ENCODE results near the gene CHTOP. TPM values are rescaled to one million over a fixed set of nuclear protein-coding genes. Genes with fewer than 3 reads are reported as not detected.
"Not testable (repeated sequence)": the region's sequence is repeated elsewhere in the genome, so short reads cannot be mapped to it uniquely, and the experiment has no call there.

Gene CHTOP
- total and polyA plus RNA-seq, 2 of the 13 experiments (the other 11 are each of a cell fraction or from before 2014, with no cell fraction given) = 38.0 to 51.9 TPM

DNA sequence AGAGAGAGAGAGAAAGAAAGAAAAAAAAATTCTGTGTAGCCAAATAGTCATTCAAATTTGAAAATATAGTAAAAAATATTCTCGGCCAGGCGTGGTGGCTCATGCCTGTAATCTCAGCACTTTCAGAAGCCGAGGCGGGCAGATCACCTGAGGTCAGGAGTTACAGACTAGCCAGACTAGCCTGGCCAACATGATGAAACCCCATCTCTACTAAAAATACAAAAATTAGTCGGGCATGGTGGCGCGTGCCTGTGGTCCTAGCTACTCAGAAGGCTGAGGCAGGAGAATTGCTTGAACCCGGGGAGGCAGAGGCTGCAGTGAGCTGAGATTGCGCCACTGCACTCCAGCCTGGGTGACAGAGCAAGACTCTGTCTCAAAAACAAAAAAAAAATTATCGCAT is 45.8 kb upstream of the CHTOP start:
- H3K4me1 ChIP-seq (ENCODE audit: insufficient read depth, low read length); H3K4me2 ChIP-seq (ENCODE audit: low read depth, low read length); CTCF ChIA-PET (ENCODE audit: low intra/inter-chr PET ratio, low total read pairs); H3K9ac ChIP-seq (ENCODE audit: insufficient read depth, low read depth, low read length); BruUV-seq (replicated peaks); DNase-seq (ENCODE audit: low spot score); H3K4me3 ChIP-seq (replicated peaks in 1 of 3; ENCODE audit: insufficient read depth in 1 of 3, low read depth in 2 of 3, low read length in 3 of 3); ATAC-seq; FAIRE-seq; H3K27me3 ChIP-seq (ENCODE audit: control insufficient read depth in 1 of 2, insufficient read depth in 2 of 2, low read length in 2 of 2); H3K9me3 ChIP-seq (ENCODE audit: low read length); H4K20me1 ChIP-seq (ENCODE audit: insufficient read depth, low read length); H3K79me2 ChIP-seq (ENCODE audit: insufficient read depth, low read length); in situ Hi-C loops (cut with HindIII; ENCODE audit: extremely low pct_ligation_motif_present, low pct_unique_long_range_greater_than_20kb); H3K27ac ChIP-seq (ENCODE audit: extremely low read length, insufficient read depth, low read length); H3K36me3 ChIP-seq (replicated peaks in 1 of 2; ENCODE audit: control insufficient read depth in 1 of 2, insufficient read depth in 2 of 2, low read length in 2 of 2); intact Hi-C loops (cut with micrococcal nuclease; ENCODE audit: unreplicated experiment); H2AFZ ChIP-seq (ENCODE audit: low read length): not testable (repeated sequence)
- POLR2A ChIA-PET = interaction anchor here (0.7 kb wide), 1 partner anchor 14 kb away, joined by 3 read pairs; no protein-coding TSS in a partner anchor
- 41% methylated on average over 10 of the region's 10 CpGs for WGBS (ENCODE audit: low lambda C conversion rate)

DNA sequence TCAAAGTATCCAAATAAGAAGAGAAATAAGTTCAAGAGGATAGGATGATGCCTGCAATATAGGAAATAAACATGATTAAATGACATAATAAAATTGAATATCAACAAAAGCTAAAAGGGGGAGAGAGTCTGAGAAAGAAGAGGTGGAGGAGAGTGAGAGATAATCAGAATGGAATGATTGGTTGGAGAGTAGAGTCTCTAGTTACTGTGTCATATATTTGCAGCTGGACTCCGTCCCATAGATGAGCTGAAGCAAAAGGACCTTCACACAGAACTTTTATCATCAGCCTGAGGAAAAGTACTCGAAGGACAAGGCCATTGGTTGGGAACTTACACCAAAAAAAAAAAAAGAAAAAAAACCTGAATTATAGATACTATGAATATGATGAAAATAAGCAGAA is 45.4 kb upstream of the CHTOP start:
- H3K27ac ChIP-seq (ENCODE audit: extremely low read length, insufficient read depth, low read length) = no peak overlapping the region
- intact Hi-C loops (cut with micrococcal nuclease; ENCODE audit: unreplicated experiment) (no loop called here), in situ Hi-C loops (cut with HindIII; ENCODE audit: extremely low pct_ligation_motif_present, low pct_unique_long_range_greater_than_20kb) (no loop called here)
- no peak overlapping the region for H2AFZ ChIP-seq (ENCODE audit: low read length)
- no peaks in the 10 kb centered on the region for H3K79me2 ChIP-seq (ENCODE audit: insufficient read depth, low read length)
- H3K9ac ChIP-seq (ENCODE audit: insufficient read depth, low read depth, low read length) = no peak overlapping the region
- H3K4me2 ChIP-seq (ENCODE audit: low read depth, low read length) = no peak overlapping the region
- no peaks in the 10 kb centered on the region for H4K20me1 ChIP-seq (ENCODE audit: insufficient read depth, low read length)
- WGBS (ENCODE audit: low lambda C conversion rate) = 48% methylated on average over 2 of the region's 2 CpGs
- ChIA-PET POLR2A (interaction anchor here (0.7 kb wide), 1 partner anchor 14 kb away, joined by 3 read pairs; no protein-coding TSS in a partner anchor), CTCF (ENCODE audit: low intra/inter-chr PET ratio, low total read pairs) (no interaction called here)
- DNase-seq (ENCODE audit: low spot score) (no peak), FAIRE-seq (no peak), ATAC-seq (no peak)
- H3K27me3 ChIP-seq (ENCODE audit: control insufficient read depth in 1 of 2, insufficient read depth in 2 of 2, low read length in 2 of 2) = 0 out of 5 replicates have a peak, but pooled peaks cover 1 to 3% of the 10 kb centered on the region in 2 experiments
- no peaks in the 10 kb centered on the region for H3K4me1 ChIP-seq (ENCODE audit: insufficient read depth, low read length)
- no peak overlapping the region for H3K4me3 ChIP-seq (replicated peaks in 1 of 3; ENCODE audit: insufficient read depth in 1 of 3, low read depth in 2 of 3, low read length in 3 of 3)
- no peaks in the 10 kb centered on the region for H3K36me3 ChIP-seq (replicated peaks in 1 of 2; ENCODE audit: control insufficient read depth in 1 of 2, insufficient read depth in 2 of 2, low read length in 2 of 2)
- BruUV-seq (replicated peaks) = no TSS peak
- H3K9me3 ChIP-seq (ENCODE audit: low read length) = no peaks in the 10 kb centered on the region
- TF ChIP-seq, protein P1, sequence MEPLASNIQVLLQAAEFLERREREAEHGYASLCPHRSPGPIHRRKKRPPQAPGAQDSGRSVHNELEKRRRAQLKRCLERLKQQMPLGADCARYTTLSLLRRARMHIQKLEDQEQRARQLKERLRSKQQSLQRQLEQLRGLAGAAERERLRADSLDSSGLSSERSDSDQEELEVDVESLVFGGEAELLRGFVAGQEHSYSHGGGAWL (CRISPR knock-in tag; IDR thresholded peaks at IDR 0.05) = no peak
- TF ChIP-seq ARID2 (CRISPR knock-in tag; IDR thresholded peaks at IDR 0.05; ENCODE audit: borderline replicate concordance) (no peak), RBAK (CRISPR knock-in tag; IDR thresholded peaks at IDR 0.05) (no peak), RAD21 (CRISPR knock-in tag; IDR thresholded peaks at IDR 0.05) (no peak), CAMTA2 (CRISPR knock-in tag; IDR thresholded peaks at IDR 0.05; ENCODE audit: borderline replicate concordance) (no peak), RFX3 (CRISPR knock-in tag; IDR thresholded peaks at IDR 0.05) (no peak), PHB2 (IDR thresholded peaks at IDR 0.05; ENCODE audit: partially characterized antibody) (no peak), CREBL2 (CRISPR knock-in tag; IDR thresholded peaks at IDR 0.05; ENCODE audit: borderline replicate concordance) (no peak), CHD4 (IDR thresholded peaks at IDR 0.05; ENCODE audit: borderline replicate concordance, low read length) (no peak), HNRNPK (IDR thresholded peaks at IDR 0.05; ENCODE audit: low read depth, low read length, poor library complexity, severe bottlenecking) (no peak), ZBTB37 (CRISPR knock-in tag; IDR thresholded peaks at IDR 0.05) (no peak), ZNF558 (CRISPR knock-in tag; IDR thresholded peaks at IDR 0.05; ENCODE audit: borderline replicate concordance) (no peak)
- TF ChIP-seq, protein P2, sequence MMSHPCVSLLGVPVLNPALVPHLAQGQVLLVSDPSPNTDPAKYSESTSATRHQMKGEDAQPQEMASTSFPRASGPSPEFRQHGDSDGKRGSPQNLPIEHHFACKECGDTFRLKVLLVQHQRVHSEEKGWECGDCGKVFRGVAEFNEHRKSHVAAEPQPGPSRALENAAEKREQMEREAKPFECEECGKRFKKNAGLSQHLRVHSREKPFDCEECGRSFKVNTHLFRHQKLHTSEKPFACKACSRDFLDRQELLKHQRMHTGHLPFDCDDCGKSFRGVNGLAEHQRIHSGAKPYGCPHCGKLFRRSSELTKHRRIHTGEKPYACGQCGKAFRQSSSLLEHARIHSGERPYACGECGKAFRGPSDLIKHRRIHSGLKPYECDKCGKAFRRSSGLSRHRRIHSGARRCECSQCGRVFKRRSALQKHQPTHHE (CRISPR knock-in tag; IDR thresholded peaks at IDR 0.05; ENCODE audit: borderline replicate concordance) = no peak
- TF ChIP-seq, protein P3, sequence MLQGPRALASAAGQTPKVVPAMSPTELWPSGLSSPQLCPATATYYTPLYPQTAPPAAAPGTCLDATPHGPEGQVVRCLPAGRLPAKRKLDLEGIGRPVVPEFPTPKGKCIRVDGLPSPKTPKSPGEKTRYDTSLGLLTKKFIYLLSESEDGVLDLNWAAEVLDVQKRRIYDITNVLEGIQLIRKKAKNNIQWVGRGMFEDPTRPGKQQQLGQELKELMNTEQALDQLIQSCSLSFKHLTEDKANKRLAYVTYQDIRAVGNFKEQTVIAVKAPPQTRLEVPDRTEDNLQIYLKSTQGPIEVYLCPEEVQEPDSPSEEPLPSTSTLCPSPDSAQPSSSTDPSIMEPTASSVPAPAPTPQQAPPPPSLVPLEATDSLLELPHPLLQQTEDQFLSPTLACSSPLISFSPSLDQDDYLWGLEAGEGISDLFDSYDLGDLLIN (CRISPR knock-in tag; IDR thresholded peaks at IDR 0.05; ENCODE audit: borderline replicate concordance) = no peak

Measured in HepG2 (cell line).